GM21515 (cell line): ENCODE data around the gene FAM117A.

Experiments
- ATAC-seq: cut with Tn5 transposase; IDR thresholded peaks from one replicate; pipeline ENCODE4 v1.9.1; 2021; ENCODE audit not compliant: unreplicated experiment

FAM117A gene

GRCh38 chr17:49763735-49764558 is at the start of gene FAM117A:
Gene FAM117A, minus strand, starts transcription at chr17:49764131. Its CDS starts 44 bp downstream, at chr17:49764087.
- ATAC-seq: peak; percentile 87

- ATAC-seq: no peak
Observed at GRCh38 chr17:49809056-49809455, 45.1 kb upstream of the FAM117A start.

GRCh38 chr17:49798738-49799137 is 34.8 kb upstream of the FAM117A start:
- ATAC-seq: no peak

GRCh38 chr17:49798182-49798581 is 34.3 kb upstream of the FAM117A start:
- ATAC-seq: no peak

- no peak for ATAC-seq
Observed at GRCh38 chr17:49795372-49795771, 31.4 kb upstream of the FAM117A start.

GRCh38 chr17:49793309-49793708 is 29.4 kb upstream of the FAM117A start:
- ATAC-seq: no peak

- ATAC-seq: no peak
Observed at GRCh38 chr17:49789243-49789578, 25.3 kb upstream of the FAM117A start.

- ATAC-seq: peak; percentile 86
Observed at GRCh38 chr17:49788478-49789242, 24.7 kb upstream of the FAM117A start, which contains the start of gene KAT7. Gene KAT7, plus strand, starts transcription at chr17:49788681. Its CDS starts 154 bp downstream, at chr17:49788835.

- ATAC-seq: no peak
Observed at GRCh38 chr17:49787884-49788477, 24.1 kb upstream of the FAM117A start.

GRCh38 chr17:49784636-49785035 is 20.7 kb upstream of the FAM117A start:
- no peak for ATAC-seq

- ATAC-seq: no peak
Observed at GRCh38 chr17:49783791-49784190, 19.9 kb upstream of the FAM117A start.

- ATAC-seq: no peak
Observed at GRCh38 chr17:49783071-49783715, 19.3 kb upstream of the FAM117A start.

- no peak for ATAC-seq
Observed at GRCh38 chr17:49779739-49780231, 15.9 kb upstream of the FAM117A start.

GRCh38 chr17:49779156-49779738 is 15.3 kb upstream of the FAM117A start:
- ATAC-seq: no peak

- ATAC-seq: no peak
Observed at GRCh38 chr17:49777563-49777962, 13.6 kb upstream of the FAM117A start.

GRCh38 chr17:49776551-49777300 is 12.8 kb upstream of the FAM117A start:
- ATAC-seq: no peak

- no peak for ATAC-seq
Observed at GRCh38 chr17:49775546-49776260, 11.8 kb upstream of the FAM117A start.

GRCh38 chr17:49766918-49767530 is 3.1 kb upstream of the FAM117A start:
- no peak for ATAC-seq
